NCI-H1048 (cell line): ENCODE results near the gene SEC61B.

ENCODE experiments used
- DNase-seq: peaks from one replicate; lab custom pipeline; 2025; lab: John Stamatoyannopoulos, UW

SEC61B gene

GRCh38 chr9:99274495-99274894 lies 52.4 kb downstream of the SEC61B start:
- DNase-seq = no peak
